HepG2 (cell line): ENCODE measurements around the gene MC1R. TPM values are rescaled to one million over a fixed set of nuclear protein-coding genes. Genes with fewer than 3 reads are reported as not detected.

Source experiments
- ATAC-seq: fragments of 200-7000 bp; cut with Tn5 transposase; 3 replicates; pipeline ENCODE4 v1.9.1; 2020; ENCODE audit warnings: mild to moderate bottlenecking, moderate library complexity
- BruUV-seq: library from RNA; stranded (reverse); fragments of 400-500 nt; replicated peaks from 2 replicates; lab custom pipeline; 2021; lab: Mats Ljungman, UMichigan
- CTCF ChIA-PET: fragments of 300-600 bp; formaldehyde crosslinking; extraction: SDS; loops from one replicate; lab custom pipeline; 2021; ENCODE audit warnings: low total read pairs, inconsistent platforms, low intra/inter-chr PET ratio; lab: Yijun Ruan, JAX
- POLR2A ChIA-PET: fragments of 350-600 bp; sonication (Branson Sonifier 250); formaldehyde crosslinking; loops from one replicate; lab custom pipeline; 2020; ENCODE audit warnings: antibody characterized with exemption, inconsistent platforms; lab: Yijun Ruan, JAX
- DNase-seq: peaks from one replicate; pipeline ENCODE4 v3.0.0-alpha.2; 2015; ENCODE audit warnings: low spot score
- FAIRE-seq: peaks from 3 replicates; lab custom pipeline; 2011; peaks lifted over from hg19 to GRCh38; lab: Jason Lieb, UNC
- H2AFZ ChIP-seq: one replicate; pipeline ENCODE4 v1.6.1; 2011; ENCODE audit warnings: low read length, inconsistent platforms
- H3K27ac ChIP-seq: fragments of 300-600 bp; 3 replicates; pipeline ENCODE4 v1.8.0; 2011; ENCODE audit warnings: mixed run types, mild to moderate bottlenecking, mixed read lengths, low read length, inconsistent platforms; ENCODE audit not compliant: insufficient read depth; ENCODE audit errors: extremely low read length
- H3K27me3 ChIP-seq, 2 experiments: fragments of 200-600 bp in 1 of 2; 2 replicates in 1 of 2; 3 replicates in 1 of 2; pipeline versions ENCODE4 v1.6.0 to v1.8.0; 2011; ENCODE audit warnings: low read length in 2 of 2, mild to moderate bottlenecking in 2 of 2, moderate library complexity in 2 of 2, inconsistent platforms in 1 of 2; ENCODE audit not compliant: insufficient read depth in 2 of 2, control insufficient read depth in 1 of 2
- H3K36me3 ChIP-seq, 2 experiments: fragments of 200-600 bp in 1 of 2; replicated peaks in 1 of 2; 2 replicates in 1 of 2; 3 replicates in 1 of 2; pipeline versions ENCODE4 v1.5.1 to v1.8.0; 2011; ENCODE audit warnings: low read length in 2 of 2, inconsistent platforms in 1 of 2; ENCODE audit not compliant: insufficient read depth in 2 of 2, control insufficient read depth in 1 of 2
- H3K4me1 ChIP-seq: 2 replicates; pipeline ENCODE4 v1.5.1; 2012; ENCODE audit warnings: low read length, inconsistent platforms; ENCODE audit not compliant: insufficient read depth
- H3K4me2 ChIP-seq: 2 replicates; pipeline ENCODE4 v1.6.0; 2011; ENCODE audit warnings: low read depth, low read length, inconsistent platforms
- H3K4me3 ChIP-seq, 3 experiments: fragments of 200-600 bp in 1 of 3; sonication (generic), shearing (Covaris generic) in 1 of 3; replicated peaks in 1 of 3; 2 replicates each; pipeline ENCODE4 v1.5.1; 2011 to 2016; ENCODE audit warnings: low read length in 3 of 3, inconsistent platforms in 2 of 3, low read depth in 2 of 3, mild to moderate bottlenecking in 2 of 3, control low read depth in 1 of 3, mixed read lengths in 1 of 3; ENCODE audit not compliant: insufficient read depth in 1 of 3
- H3K79me2 ChIP-seq: one replicate; pipeline ENCODE4 v1.6.1; 2011; ENCODE audit warnings: low read length, inconsistent platforms; ENCODE audit not compliant: insufficient read depth
- H3K9ac ChIP-seq: 2 replicates; pipeline ENCODE4 v1.6.0; 2011; ENCODE audit warnings: mild to moderate bottlenecking, low read depth, low read length, inconsistent platforms; ENCODE audit not compliant: insufficient read depth
- H3K9me3 ChIP-seq: 2 replicates; pipeline ENCODE4 v1.5.1; 2012; ENCODE audit warnings: mild to moderate bottlenecking, low read length
- H4K20me1 ChIP-seq: 2 replicates; pipeline ENCODE4 v1.6.0; 2011; ENCODE audit warnings: inconsistent platforms, mild to moderate bottlenecking, low read length, moderate library complexity; ENCODE audit not compliant: insufficient read depth
- HDAC2 ChIP-seq: sonication (generic); formaldehyde crosslinking; IDR thresholded peaks from 2 replicates; pipeline ENCODE4 v1.4.0; 2020; ENCODE audit warnings: missing genetic modification reagents
- NFIC ChIP-seq: IDR thresholded peaks from 2 replicates; pipeline ENCODE4 v1.6.1; 2012; ENCODE audit warnings: mild to moderate bottlenecking, low read length, inconsistent platforms
- RBM39 ChIP-seq: fragments of 200-400 bp; formaldehyde crosslinking; IDR thresholded peaks from one replicate; pipeline ENCODE4 v1.6.1; 2018; ENCODE audit warnings: antibody characterized with exemption, mild to moderate bottlenecking, low read depth, low read length; ENCODE audit not compliant: poor library complexity, severe bottlenecking
- SRSF9 ChIP-seq: fragments of 200-400 bp; formaldehyde crosslinking; IDR thresholded peaks from 2 replicates; pipeline ENCODE4 v1.6.1; 2018; ENCODE audit warnings: borderline replicate concordance, mild to moderate bottlenecking, low read depth, low read length; ENCODE audit not compliant: insufficient read depth, poor library complexity, severe bottlenecking
- TFDP1 ChIP-seq: IDR thresholded peaks from 2 replicates; pipeline ENCODE4 v1.6.1; 2016; ENCODE audit warnings: missing compliant biosample characterization, missing genetic modification reagents, borderline replicate concordance
- ZFP37 ChIP-seq: sonication (generic); formaldehyde crosslinking; IDR thresholded peaks from 2 replicates; pipeline ENCODE4 v1.4.0; 2020; ENCODE audit warnings: missing genetic modification reagents, borderline replicate concordance
- ZNF225 ChIP-seq: sonication (generic); formaldehyde crosslinking; IDR thresholded peaks from 2 replicates; pipeline ENCODE4 v1.4.0; 2020; ENCODE audit warnings: mild to moderate bottlenecking, missing genetic modification reagents
- ZNF496 ChIP-seq: sonication (generic); formaldehyde crosslinking; IDR thresholded peaks from 2 replicates; pipeline ENCODE4 v1.8.1; 2023; ENCODE audit warnings: mild to moderate bottlenecking, moderate library complexity, missing genetic modification reagents; ENCODE audit not compliant: insufficient replicate concordance
- ZNF550 ChIP-seq: sonication (generic); formaldehyde crosslinking; IDR thresholded peaks from 2 replicates; pipeline ENCODE4 v1.4.0; 2020; ENCODE audit warnings: mild to moderate bottlenecking, missing genetic modification reagents, borderline replicate concordance
- ZNF614 ChIP-seq: IDR thresholded peaks from 2 replicates; pipeline ENCODE4 v1.6.1; 2018; ENCODE audit warnings: missing biosample characterization, missing genetic modification reagents, inconsistent platforms, borderline replicate concordance
- ZNF646 ChIP-seq: sonication (generic); formaldehyde crosslinking; IDR thresholded peaks from 2 replicates; pipeline ENCODE4 v1.9.0; 2021; ENCODE audit warnings: mild to moderate bottlenecking, missing genetic modification reagents
- ZNF703 ChIP-seq: sonication (generic); formaldehyde crosslinking; IDR thresholded peaks from 2 replicates; pipeline ENCODE4 v1.5.1; 2020; ENCODE audit warnings: missing genetic modification reagents, mild to moderate bottlenecking, moderate library complexity, borderline replicate concordance
- ZNF773 ChIP-seq: sonication (generic); formaldehyde crosslinking; IDR thresholded peaks from 2 replicates; pipeline ENCODE4 v1.4.0; 2020; ENCODE audit warnings: missing genetic modification reagents, borderline replicate concordance
- WGBS: methylation state at CpG from one replicate; pipeline ENCODE4 v1.1.6; 2017; ENCODE audit warnings: low lambda C conversion rate; 5-methylcytosine and 5-hydroxymethylcytosine counted together
- in situ Hi-C: cut with HindIII; loops from 2 replicates; pipeline ENCODE4 v1.10.0; 2017; ENCODE audit warnings: low pct_unique_long_range_greater_than_20kb; ENCODE audit not compliant: extremely low pct_ligation_motif_present
- intact Hi-C: fragments of 100-400 bp; cut with micrococcal nuclease; formaldehyde crosslinking; loops from one replicate; pipeline ENCODE4 v1.10.0; 2022; ENCODE audit not compliant: unreplicated experiment
- polyA plus RNA-seq, 8 experiments: library from polyadenylated mRNA; depleted of rRNA in 3 of 8; stranded (reverse) in 7 of 8; unstranded in 1 of 8; fragments of >200 nt; fragmentation: Illumina TruSeq in 4 of 8; extraction: Trizol in 4 of 8; gene quantifications; 2 replicates each; pipeline versions ENCODE4 v1.2.1 to v1.2.3, GENCODE V29; 2011 to 2016; ENCODE audit warnings: low read depth in 4 of 8, missing spikeins in 1 of 8, mixed read lengths in 1 of 8; ENCODE audit not compliant: insufficient read depth in 1 of 8
- total RNA-seq, 5 experiments: library from RNA; depleted of rRNA; stranded (reverse); fragments of >200 nt; fragmentation: Illumina TruSeq; extraction: Trizol; gene quantifications; 2 replicates each; pipeline ENCODE4 v1.2.3, GENCODE V29; 2016; ENCODE audit warnings: low read depth in 1 of 5

The MC1R gene
- total and polyA plus RNA-seq, 2 of the 13 experiments (the other 11 are each of a cell fraction or from before 2014, with no cell fraction given) = 9.1 to 14.8 TPM

GRCh38 chr16:89936981-89937380 is 18.3 kb downstream of the MC1R start:
- H3K4me2 ChIP-seq = no peak overlapping the region
- TF ChIP-seq TFDP1 (CRISPR knock-in tag) (no peak), ZNF614 (CRISPR knock-in tag) (no peak), ZNF703 (CRISPR knock-in tag) (no peak), HDAC2 (no peak), ZNF496 (no peak), RBM39 (no peak), ZNF773 (CRISPR knock-in tag) (no peak), ZNF646 (CRISPR knock-in tag) (no peak), ZNF550 (no peak), ZFP37 (CRISPR knock-in tag) (no peak), ZNF225 (CRISPR knock-in tag) (no peak), SRSF9 (no peak), NFIC (no peak)

More at GRCh38 chr16:89936981-89937380, 18.3 kb downstream of the MC1R start:
- peaks cover 0 to 22% of the 10 kb centered on the region in 2 experiments; a peak in 4 of 5 replicates for H3K27me3 ChIP-seq
- ATAC-seq (no peak), DNase-seq (no peak), FAIRE-seq (no peak)
- H3K9me3 ChIP-seq = no peaks in the 10 kb centered on the region
- no peak overlapping the region for H3K9ac ChIP-seq
- H3K27ac ChIP-seq = no peak overlapping the region
- CTCF ChIA-PET = no interaction called here
- no peaks in the 10 kb centered on the region; the same call in 1 of the 2 replicates for H4K20me1 ChIP-seq
- intact Hi-C loops (no loop called here), in situ Hi-C loops (no loop called here)
- no TSS peak for BruUV-seq
- WGBS = 92% methylated on average over 20 of the region's 20 CpGs
- POLR2A ChIA-PET = interaction anchor here (9.0 kb wide), 1 partner anchor 14 kb away, joined by 86 read pairs; the partner anchor contains the start of gene TUBB3
- no peak overlapping the region for H3K4me3 ChIP-seq
- H3K79me2 ChIP-seq = no peaks in the 10 kb centered on the region
- peaks cover 18 to 22% of the 10 kb centered on the region in 2 experiments; a peak in 4 of 5 replicates for H3K36me3 ChIP-seq
- peaks cover 25% of the 10 kb centered on the region for H3K4me1 ChIP-seq
- no peak overlapping the region for H2AFZ ChIP-seq
